Posterior cingulate gyrus (tissue), 11 donors: ENCODE measurements around the gene EFHC2.
"Not testable (repeated sequence)": the region's sequence is repeated elsewhere in the genome, so short reads cannot be mapped to it uniquely, and the experiment has no call there.

Experiments
- DNase-seq, 10 donors: peaks; one replicate each; pipeline versions ENCODE4 v3.0.0 to v3.0.0-alpha.2; 2020 to 2021; ENCODE audit warnings: mixed read lengths in 3 of 10
- intact Hi-C: fragments of 100-400 bp; cut with DNase I; formaldehyde crosslinking; loops from one replicate; pipeline ENCODE4 v1.15.1; 2023

The EFHC2 gene

DNA sequence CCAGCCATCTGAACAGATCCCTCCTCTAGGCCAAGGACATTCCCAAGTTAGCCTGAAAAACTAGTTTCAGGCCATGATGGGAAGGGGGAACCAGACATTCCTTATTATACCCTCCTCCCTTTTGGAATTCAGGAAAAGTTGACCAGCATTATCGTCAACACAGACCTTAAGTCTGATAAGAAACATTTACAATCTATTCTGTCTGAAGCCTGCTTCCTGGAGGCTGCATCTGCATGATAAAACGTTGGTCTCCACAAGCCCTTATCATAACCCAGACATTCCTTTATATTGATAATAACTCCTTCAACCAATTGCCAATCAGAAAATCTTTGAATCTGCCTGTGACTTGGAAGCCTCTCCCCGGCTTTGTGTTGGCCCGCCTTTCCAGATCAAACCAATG, 44.3 kb downstream of the EFHC2 start:
- no peak for DNase-seq
- intact Hi-C loops, result no loop called here

DNA sequence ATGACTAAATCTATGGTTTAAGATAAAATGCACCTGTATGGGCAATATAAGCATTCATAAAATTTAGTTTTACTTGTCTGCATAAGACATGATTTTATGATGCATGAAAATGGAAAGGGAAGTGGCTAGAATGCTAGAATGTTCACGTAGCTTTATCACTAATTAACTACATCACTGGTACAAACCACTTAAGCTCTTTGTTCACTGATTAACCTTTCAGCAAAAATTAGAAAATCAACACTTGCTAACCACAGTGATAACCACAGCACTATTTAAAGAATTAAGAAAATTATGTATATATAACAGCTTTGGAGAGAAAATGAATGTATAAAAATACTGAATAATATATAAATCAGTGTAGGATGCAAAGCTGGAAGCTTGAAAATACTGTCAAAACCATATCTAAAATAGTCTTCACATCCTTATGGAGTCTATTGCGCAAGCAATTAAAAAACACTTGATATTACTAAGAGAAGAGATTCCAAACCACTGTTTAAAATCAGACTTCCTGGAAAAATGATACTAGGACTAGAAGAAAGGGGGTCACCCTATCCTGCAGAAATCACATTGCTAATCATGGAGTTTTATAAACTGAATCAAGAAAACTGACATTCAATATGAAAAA, 51.9 kb downstream of the EFHC2 start:
- intact Hi-C loops, result no loop called here
- no peak for DNase-seq

DNA sequence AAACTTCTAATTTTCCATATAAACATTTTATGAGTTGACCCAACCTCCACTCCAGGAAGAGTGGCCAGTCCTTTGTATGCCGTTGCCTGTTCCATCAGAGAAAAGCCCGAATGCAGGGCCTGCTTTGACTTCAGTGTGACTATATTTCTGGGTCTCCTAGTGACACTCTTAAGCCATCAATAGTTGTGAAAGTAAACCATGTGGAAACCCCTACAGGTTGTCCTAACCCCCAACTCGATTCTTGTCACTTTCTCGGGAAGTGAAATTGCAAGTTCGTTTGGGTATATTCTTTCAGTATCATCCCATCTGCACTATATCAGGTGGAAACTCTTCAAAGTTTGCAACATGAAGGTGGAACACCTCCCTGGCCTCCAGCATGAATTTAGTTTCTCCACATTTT, 52.8 kb downstream of the EFHC2 start:
- DNase-seq, result no peak
- intact Hi-C loops, result no loop called here

DNA sequence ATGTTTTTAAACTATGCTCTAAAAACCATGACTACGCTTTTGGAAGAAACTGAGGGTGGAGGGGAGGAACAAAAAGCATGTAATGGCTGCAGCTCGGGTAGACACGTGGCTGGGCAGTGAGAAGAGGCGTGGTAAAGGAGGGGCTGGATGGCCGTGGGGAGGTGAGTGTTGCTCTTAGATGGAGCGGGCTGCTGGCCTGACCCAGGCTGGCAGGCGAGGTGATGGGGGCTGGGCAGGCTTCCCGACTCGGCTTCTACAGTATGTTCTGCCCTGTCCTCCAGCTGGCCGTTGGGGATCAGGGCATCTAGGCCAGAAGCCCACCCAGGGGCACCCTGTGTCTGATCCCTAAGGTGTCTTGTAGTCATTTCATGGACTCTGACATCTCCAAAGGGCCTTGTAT, 60.7 kb downstream of the EFHC2 start:
- intact Hi-C loops, result no loop called here
- peak in 1 of 10 donors; percentile 63 for DNase-seq

DNA sequence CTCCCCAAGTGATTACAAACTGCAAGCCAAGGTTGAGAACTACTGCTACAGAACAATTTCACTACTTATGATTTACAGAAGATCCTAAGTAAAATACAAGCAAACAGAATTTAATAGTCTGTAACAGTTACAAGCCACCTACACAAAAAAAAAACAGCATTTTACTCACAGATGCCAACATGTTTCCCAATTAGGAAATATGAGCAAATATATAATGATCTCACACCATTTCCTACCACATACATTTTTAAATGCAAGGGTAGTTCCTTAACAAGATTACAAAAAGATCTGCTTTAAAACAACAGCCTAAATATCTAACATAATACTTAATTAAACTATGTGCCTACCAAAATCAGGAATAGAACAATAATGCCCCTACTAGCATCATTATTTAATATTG, 63.4 kb downstream of the EFHC2 start:
- no peak for DNase-seq
- intact Hi-C loops, result no loop called here

DNA sequence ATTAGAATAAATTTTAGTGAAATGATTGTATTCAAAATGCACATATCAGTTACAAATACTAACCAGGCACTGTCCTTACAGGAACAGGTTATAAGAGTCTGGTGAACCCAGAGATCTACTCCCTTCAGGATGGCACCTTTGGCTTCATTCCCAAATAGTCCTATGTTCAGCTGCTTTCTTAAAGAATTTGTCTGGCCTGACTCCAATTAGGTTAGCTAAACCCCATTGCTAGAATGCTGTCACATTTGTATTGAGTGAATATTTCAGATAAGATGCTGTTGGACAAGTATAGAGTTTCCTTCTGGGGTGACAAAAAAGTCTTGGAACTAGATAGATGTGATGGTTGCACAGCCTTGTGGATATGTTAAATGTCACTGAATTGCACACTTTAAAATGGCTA, 69.4 kb downstream of the EFHC2 start:
- intact Hi-C loops, result no loop called here
- no peak for DNase-seq

DNA sequence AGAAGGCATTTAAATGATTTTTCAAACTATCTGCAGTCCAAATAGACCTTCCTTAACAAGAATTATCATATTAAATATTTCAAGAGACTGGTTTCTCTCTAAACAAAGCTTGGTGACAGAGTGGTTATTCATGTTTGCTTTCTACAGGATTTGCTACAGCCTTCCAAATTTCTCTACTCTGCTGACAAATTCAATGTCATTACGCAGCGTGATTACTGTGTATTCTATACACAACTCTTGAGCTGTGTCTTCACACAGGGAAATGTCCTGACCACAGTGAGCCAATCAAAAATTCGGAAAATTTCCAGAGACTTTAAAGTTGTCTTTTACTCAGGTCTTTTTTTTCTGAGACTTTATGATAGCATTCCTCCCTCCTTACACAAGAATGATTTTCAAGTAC, 75.6 kb downstream of the EFHC2 start:
- intact Hi-C loops, result no loop called here
- DNase-seq, result no peak

DNA sequence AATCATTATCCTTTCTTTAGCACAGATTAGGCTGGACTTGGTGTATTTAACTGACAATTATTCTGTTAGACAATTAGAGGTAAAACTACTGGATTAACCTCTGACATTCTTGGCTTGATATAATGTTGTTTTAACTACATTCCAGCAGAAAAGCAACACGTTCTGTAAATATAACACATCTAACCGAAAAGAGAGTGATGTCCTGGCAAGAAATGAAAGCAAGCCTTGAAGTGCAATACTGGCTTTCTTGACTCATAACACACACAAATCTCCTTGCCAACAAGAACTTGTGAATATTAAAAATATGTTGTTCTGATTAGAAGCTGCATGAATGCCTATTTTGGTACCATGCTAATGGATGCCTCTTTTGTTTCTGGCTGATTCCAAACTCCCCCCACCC, 76.4 kb downstream of the EFHC2 start:
- DNase-seq, result no peak

DNA sequence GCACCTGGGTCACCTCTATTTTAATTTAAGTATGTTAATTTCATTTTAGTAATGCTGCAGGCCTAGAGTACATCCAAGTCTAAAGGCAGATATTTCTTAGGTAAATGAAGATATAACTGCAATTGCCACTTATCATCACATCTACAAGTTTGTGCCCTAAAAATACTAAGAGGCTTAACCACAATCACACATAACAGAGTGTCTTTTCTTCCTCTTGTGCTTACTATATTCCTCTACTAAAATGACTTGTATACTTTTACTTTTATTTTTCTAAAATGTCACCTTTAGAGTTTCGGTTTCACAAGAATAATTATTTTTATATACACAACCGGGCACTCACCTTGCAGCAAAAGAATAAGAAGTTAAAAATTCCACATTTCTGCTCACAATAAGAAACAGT, 77.9 kb downstream of the EFHC2 start:
- no peak for DNase-seq
- intact Hi-C loops, result no loop called here

More for the DNA sequence above, 76.4 kb downstream of the EFHC2 start:
- intact Hi-C loops, result no loop called here

DNA sequence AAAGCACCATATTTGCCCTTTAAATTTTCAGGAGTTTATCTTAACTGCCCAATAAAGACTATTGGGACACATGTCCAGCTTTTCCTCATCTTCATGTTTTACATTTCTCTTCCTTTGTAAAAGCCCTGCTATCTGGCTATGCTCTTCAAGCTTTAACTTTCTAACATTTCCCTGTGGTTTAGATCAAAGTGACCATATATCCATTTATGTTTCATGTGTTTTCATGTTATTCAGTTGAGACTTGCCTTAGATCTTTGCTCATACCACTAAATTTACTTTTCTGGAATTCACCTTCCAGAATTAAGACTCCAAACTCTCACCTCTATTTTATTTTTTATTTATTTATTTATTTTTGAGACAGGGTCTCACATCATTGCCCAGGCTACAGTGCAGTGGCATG, 78.5 kb downstream of the EFHC2 start:
- intact Hi-C loops, result no loop called here
- DNase-seq, result no peak

DNA sequence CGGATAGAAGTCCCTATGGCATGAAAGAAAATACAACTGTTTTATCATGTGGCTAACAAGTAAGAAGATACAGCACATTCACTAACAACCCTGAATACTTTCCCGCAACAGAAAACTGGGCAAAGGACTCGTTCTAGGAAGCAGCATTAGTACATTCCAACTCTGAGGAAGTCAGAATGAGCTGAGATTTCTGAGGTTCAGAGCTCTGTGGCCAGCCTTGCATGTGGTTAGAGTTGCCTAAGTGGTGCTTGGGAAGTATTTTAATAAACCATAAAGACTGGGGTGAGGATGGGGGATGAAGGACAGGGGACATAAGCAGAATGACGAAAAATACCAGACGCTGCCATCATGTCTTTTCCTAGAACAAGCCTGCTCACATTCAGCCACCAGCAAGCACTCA, 82.2 kb downstream of the EFHC2 start:
- no peak for DNase-seq
- intact Hi-C loops, result no loop called here

DNA sequence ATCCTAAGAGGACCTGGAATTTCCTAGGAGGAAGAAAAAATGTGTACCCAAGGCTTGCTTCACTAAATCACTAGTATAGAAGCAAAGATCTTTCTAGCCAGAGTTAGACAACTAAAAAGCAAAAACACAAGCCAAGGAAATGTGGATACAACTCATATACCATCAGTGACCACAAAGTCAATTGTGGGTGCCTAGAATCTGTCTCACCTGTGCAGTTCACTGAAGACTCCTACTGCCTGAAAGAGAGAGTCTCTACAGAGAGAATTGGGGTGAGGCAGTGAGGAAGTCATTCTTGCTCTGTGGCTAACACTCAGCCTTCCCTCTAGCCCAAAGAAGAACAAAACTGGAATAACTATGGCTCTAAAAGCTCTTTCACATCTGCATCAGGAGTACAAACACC, 82.9 kb downstream of the EFHC2 start:
- intact Hi-C loops, result no loop called here
- no peak for DNase-seq

DNA sequence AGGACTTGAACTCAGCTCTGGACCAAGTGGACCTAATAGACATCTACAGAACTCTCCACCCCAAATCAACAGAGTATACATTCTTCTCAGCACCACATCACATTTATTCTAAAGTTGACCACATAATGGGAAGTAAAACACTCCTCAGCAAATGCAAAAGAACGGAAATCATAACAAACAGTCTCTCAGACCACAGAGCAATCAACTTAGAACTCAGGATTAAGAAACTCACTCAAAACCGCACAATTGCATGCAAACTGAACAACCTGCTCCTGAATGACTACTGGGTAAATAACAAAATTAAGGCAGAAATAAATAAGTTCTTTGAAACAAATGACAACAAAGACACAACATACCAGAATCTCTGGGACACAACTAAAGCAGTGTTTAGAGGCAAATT, 87.7 kb downstream of the EFHC2 start:
- DNase-seq, intact Hi-C loops: not testable (repeated sequence)

DNA sequence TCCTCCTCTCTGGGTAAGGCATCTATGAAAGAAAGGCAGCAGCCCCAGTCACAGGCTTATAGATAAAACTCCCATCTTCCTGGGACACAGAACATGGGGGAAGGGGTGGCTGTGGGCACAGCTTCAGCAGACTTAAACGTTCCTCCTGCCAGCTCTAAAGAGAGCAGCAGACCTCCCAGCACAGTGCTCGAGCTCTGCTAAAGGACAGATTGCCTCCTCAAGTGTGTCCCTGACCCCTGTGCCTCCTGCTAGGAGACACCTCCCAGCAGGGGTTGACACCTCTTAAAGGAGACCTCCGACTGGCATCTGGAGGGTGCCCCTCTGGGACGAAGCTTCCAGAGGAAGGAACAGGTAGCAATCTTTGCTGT, 89.9 kb downstream of the EFHC2 start:
- intact Hi-C loops, result no loop called here
- peak in 1 of 10 donors; percentile 51 for DNase-seq

DNA sequence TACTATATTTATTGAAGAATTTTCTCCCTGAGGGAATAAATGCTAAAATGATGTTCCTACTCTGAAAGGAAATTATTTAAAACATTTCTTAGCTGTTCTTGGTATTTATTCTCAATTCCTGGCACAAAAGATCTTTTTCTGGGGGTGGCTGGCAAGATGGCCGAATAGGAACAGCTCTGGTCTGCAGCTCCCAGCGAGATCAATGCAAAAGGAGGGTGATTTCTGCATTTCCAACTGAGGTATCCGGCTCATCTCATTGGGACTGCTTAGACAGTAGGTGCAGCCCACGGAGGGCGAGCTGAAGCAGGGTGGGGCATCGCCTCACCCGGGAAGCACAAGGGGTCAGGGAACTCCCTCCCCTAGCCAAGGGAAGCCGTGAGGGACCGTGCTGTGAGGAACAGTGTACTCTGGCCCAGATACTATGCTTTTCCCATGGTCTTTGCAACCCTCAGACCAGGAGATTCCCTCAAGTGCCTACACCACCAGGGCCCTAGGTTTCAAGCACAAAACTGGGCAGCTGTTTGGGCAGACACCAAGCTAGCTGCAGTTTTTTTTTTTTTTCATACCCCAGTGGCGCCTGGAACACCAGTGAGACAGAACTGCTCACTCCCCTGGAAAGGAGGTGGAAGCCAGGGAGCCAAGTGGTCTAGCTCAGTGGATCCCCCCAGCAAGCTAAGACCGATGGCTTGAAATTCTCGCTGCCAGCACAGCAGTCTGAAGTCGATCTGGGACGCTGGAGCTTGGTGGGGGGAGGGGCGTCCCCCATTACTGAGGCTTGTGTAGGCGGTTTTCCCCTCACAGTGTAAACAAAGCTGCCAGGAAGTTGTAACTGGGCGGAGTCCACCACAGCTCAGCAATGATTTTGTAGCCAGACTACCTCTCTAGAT, 90.5 kb downstream of the EFHC2 start:
- peak in 2 of 10 donors; percentile 65 to 71 for DNase-seq
- intact Hi-C loops, result not testable (repeated sequence)

DNA sequence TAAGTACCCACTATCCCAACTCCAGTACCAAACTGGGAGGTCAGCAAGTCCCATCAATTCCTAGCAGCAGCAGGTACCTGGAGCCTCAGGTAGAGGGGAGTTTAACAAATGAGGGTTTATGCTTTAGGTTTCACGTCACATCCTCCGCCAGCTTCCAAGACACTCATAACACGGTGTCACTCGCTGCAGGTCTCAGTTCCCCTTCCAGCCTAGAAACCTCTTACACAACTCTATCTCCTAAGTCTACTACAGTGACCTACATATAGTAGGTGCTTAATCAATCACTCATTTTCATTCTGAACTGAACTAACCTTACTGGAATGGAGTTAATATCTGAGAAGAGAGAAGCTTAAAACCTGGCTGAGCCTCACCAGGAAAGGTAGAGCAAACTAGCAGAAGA, 96.0 kb downstream of the EFHC2 start:
- DNase-seq, result no peak
- intact Hi-C loops, result loop anchor here (5.0 kb wide), 1 partner anchor 410 kb away; no protein-coding TSS in a partner anchor

DNA sequence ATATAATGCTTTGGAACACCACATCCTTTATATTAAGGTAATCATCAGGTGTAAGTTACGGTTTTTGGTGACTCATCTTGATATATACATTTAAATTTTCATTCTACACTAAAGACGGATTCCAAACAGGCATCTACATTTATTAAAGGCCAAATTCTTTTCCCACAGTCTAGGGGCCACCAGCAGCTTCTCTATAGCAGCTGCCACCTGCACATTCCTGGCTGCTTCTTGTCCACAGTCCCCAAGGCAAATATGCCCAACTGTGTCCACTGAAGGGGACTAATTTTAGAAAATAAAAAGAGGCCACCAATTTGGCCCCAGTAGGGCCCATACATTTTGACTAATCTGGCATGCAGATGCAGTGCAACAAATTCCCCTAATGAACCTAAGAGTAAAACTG, 96.6 kb downstream of the EFHC2 start:
- no peak for DNase-seq
- intact Hi-C loops, result loop anchor here (5.0 kb wide), 1 partner anchor 410 kb away; no protein-coding TSS in a partner anchor

DNA sequence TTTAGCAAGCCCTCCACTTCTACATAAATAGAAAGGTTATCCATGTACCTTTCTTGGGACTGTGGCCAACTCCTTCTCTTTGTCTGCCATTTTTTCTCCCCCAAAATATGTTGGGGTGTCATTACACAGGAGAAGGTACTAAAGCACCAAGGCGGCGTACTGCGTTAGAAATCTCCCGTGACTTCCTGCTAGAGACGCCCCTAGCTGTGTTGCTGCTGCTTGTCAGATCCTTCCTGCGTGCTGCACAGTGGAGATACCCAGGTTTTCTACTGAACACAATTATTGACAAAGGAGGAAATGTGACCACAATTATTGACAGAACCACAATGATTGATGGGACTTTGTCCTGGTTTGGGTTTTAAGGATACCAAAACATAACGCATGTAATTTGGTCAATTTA, 97.7 kb downstream of the EFHC2 start:
- no peak for DNase-seq
- intact Hi-C loops, result loop anchor here (5.0 kb wide), 1 partner anchor 408 kb away; no protein-coding TSS in a partner anchor

DNA sequence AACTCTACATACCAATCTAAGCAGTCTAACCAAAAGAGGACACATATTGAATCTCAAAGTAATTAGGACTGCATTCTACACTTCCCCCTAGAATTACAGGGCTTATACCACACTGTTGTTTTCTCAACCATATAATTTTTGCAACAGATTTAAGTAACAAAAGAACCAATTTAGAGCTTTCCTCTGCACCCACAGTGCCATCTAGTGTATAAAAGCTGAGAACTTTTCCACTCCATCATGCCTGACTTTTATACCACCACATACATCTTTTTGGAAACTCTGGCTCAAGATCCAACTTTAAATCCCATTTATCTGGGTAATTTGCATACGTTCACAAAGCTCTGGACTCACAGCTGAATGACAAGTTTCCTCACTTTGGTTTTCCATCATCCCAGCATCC, 99.5 kb downstream of the EFHC2 start:
- intact Hi-C loops, result loop anchor here (1.0 kb wide), 1 partner anchor 286 kb away; no protein-coding TSS in a partner anchor
- no peak for DNase-seq

DNA sequence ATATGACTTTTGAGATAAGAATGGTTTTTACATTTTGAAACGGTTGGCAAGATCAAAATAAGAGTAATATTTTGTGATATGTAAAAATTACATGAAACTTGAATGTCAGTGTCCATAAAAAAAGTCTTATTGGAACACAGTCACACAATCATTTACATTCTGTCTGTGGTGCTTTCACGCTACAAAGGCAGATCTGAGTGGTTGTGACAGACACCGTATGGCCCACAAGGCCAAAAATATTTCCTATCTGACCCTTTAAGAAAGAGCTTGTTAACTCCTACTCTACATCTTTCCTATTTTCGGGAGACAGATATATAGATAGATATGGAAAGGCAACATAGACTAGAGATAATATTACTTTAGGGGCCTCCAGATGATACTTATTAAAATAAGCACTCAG, 101.9 kb downstream of the EFHC2 start:
- intact Hi-C loops, result no loop called here
- no peak for DNase-seq

DNA sequence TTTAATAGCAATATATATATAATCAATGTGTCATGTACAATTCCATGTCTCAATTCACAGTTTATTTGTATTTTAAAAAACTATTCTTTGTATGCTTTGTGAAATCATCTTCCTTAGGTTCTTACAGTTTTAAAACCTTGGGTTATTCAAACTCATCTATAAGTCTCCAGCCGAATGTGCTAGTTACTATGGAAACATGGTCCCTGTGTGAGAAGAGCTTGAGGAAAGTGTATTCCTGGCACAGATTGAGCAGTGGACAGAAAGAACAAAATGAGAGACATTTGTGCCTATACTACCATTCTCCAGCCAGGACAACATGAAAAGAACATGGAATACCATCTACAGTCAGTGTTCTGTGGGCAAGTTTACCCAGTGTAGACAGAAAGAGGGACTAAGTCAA, 103.4 kb downstream of the EFHC2 start:
- intact Hi-C loops, result no loop called here
- no peak for DNase-seq

DNA sequence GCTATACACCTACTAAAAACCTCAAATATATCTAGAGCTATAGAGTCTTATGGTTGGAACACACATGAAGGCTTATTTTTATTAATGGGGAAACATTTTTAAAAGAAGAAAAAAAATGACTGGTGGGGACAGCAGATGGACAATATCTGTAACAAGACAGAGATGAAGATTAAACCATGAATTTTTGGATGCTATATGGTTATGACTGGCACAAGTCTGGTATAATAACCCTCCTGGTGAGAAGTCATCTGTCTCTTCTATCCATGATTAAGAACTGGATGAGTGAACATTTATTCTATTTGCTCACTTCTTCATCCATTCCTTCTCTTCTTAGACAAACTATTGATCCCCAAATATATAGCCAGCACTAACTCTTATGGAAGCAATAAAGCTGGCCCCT, 104.4 kb downstream of the EFHC2 start:
- intact Hi-C loops, result no loop called here
- no peak for DNase-seq
